WTC11 (cell line): Measurements from ENCODE around the gene CTNNA3. TPM values are rescaled to one million over a fixed set of nuclear protein-coding genes. Genes with fewer than 3 reads are reported as not detected.

Experiments
- ATAC-seq: fragments of 200-7000 bp; cut with Tn5 transposase; 2 replicates; pipeline ENCODE4 v1.10.0; 2021; ENCODE audit warnings: mild to moderate bottlenecking, moderate library complexity
- CTCF ChIA-PET: fragments of 300-600 bp; sonication (Branson Sonifier 250); formaldehyde crosslinking; loops from one replicate; lab custom pipeline; 2021; ENCODE audit warnings: antibody characterized with exemption; lab: Charles Lee
- POLR2A ChIA-PET: fragments of 350-600 bp; sonication (Branson Sonifier 250); formaldehyde crosslinking; loops from one replicate; lab custom pipeline; 2021; ENCODE audit warnings: antibody characterized with exemption; lab: Charles Lee
- DNase-seq: peaks from one replicate; pipeline ENCODE4 v3.0.0; 2021; ENCODE audit warnings: low spot score
- H3K27ac Mint-ChIP-seq: 2 replicates; pipeline ENCODE4 v1.8.0; 2021; ENCODE audit warnings: mixed read lengths
- H3K27me3 Mint-ChIP-seq: 2 replicates; pipeline ENCODE4 v1.8.0; 2021; ENCODE audit warnings: low read depth, mild to moderate bottlenecking, moderate library complexity, mixed read lengths
- H3K36me3 Mint-ChIP-seq: 2 replicates; pipeline ENCODE4 v1.8.0; 2021; ENCODE audit warnings: mixed read lengths
- H3K4me1 Mint-ChIP-seq: 2 replicates; pipeline ENCODE4 v1.8.0; 2022; ENCODE audit warnings: mixed read lengths
- H3K4me3 Mint-ChIP-seq: 2 replicates; pipeline ENCODE4 v1.8.0; 2021; ENCODE audit warnings: mild to moderate bottlenecking, moderate library complexity, mixed read lengths
- H3K9me3 Mint-ChIP-seq: 2 replicates; pipeline ENCODE4 v1.8.0; 2021; ENCODE audit warnings: mixed read lengths
- CBFB ChIP-seq: sonication (generic); formaldehyde crosslinking; IDR thresholded peaks from 2 replicates; pipeline ENCODE4 v1.8.1; 2022; ENCODE audit warnings: mild to moderate bottlenecking, low read depth, missing genetic modification reagents
- CREB1 ChIP-seq: sonication (generic); formaldehyde crosslinking; IDR thresholded peaks from 2 replicates; pipeline ENCODE4 v1.8.0; 2023; ENCODE audit warnings: mild to moderate bottlenecking, missing genetic modification reagents
- CREM ChIP-seq: sonication (generic); formaldehyde crosslinking; IDR thresholded peaks from 2 replicates; pipeline ENCODE4 v1.8.1; 2022; ENCODE audit warnings: mild to moderate bottlenecking, missing genetic modification reagents, moderate library complexity
- ELF4 ChIP-seq: sonication (generic); formaldehyde crosslinking; IDR thresholded peaks from 2 replicates; pipeline ENCODE4 v1.8.1; 2022; ENCODE audit warnings: low read depth, mild to moderate bottlenecking, moderate library complexity, missing genetic modification reagents
- ESRRA ChIP-seq: sonication (generic); formaldehyde crosslinking; IDR thresholded peaks from 2 replicates; pipeline ENCODE4 v1.8.1; 2022; ENCODE audit warnings: mild to moderate bottlenecking, missing genetic modification reagents, borderline replicate concordance
- FOXK1 ChIP-seq: sonication (generic); formaldehyde crosslinking; IDR thresholded peaks from 2 replicates; pipeline ENCODE4 v1.8.0; 2022; ENCODE audit warnings: mild to moderate bottlenecking, moderate library complexity, missing genetic modification reagents
- GRHL2 ChIP-seq: fragments of 250-450 bp; sonication (Bioruptor Pico); IDR thresholded peaks from 2 replicates; pipeline ENCODE4 v1.8.0; 2022; ENCODE audit warnings: mild to moderate bottlenecking, moderate library complexity; ENCODE audit not compliant: insufficient replicate concordance, severe bottlenecking
- HMGA2 ChIP-seq: fragments of 250-450 bp; sonication (Bioruptor Pico); IDR thresholded peaks from 2 replicates; pipeline ENCODE4 v1.4.0; 2021; ENCODE audit warnings: mild to moderate bottlenecking, moderate library complexity
- MXD4 ChIP-seq: fragments of 250-450 bp; sonication (Bioruptor Pico); IDR thresholded peaks from 2 replicates; pipeline ENCODE4 v1.8.0; 2021; ENCODE audit warnings: mild to moderate bottlenecking, moderate library complexity, borderline replicate concordance
- MYBL2 ChIP-seq: sonication (generic); formaldehyde crosslinking; IDR thresholded peaks from 2 replicates; pipeline ENCODE4 v1.8.1; 2023; ENCODE audit warnings: mild to moderate bottlenecking, moderate library complexity, missing genetic modification reagents
- PRRX2 ChIP-seq: fragments of 250-450 bp; sonication (Bioruptor Pico); IDR thresholded peaks from 2 replicates; pipeline ENCODE4 v1.8.0; 2021; ENCODE audit warnings: mild to moderate bottlenecking
- SP1 ChIP-seq: sonication (generic); formaldehyde crosslinking; conservative IDR thresholded peaks from 2 replicates; pipeline ENCODE4 v1.8.1; 2022; ENCODE audit warnings: missing genetic modification reagents
- TEAD1 ChIP-seq: sonication (generic); formaldehyde crosslinking; IDR thresholded peaks from 2 replicates; pipeline ENCODE4 v1.8.0; 2022; ENCODE audit warnings: mild to moderate bottlenecking, missing genetic modification reagents
- ZBTB21 ChIP-seq: sonication (generic); formaldehyde crosslinking; IDR thresholded peaks from 2 replicates; pipeline ENCODE4 v1.8.1; 2023; ENCODE audit warnings: mild to moderate bottlenecking, missing genetic modification reagents, borderline replicate concordance
- ZNF232 ChIP-seq: sonication (generic); formaldehyde crosslinking; IDR thresholded peaks from 2 replicates; pipeline ENCODE4 v1.8.0; 2022; ENCODE audit warnings: mild to moderate bottlenecking, missing genetic modification reagents
- ZNF263 ChIP-seq: sonication (generic); formaldehyde crosslinking; IDR thresholded peaks from 2 replicates; pipeline ENCODE4 v1.8.1; 2022; ENCODE audit warnings: low read depth, mild to moderate bottlenecking, moderate library complexity, missing genetic modification reagents
- ZNF317 ChIP-seq: sonication (generic); formaldehyde crosslinking; IDR thresholded peaks from 2 replicates; pipeline ENCODE4 v1.8.1; 2023; ENCODE audit warnings: low read depth, mild to moderate bottlenecking, moderate library complexity, missing genetic modification reagents, borderline replicate concordance
- ZNF423 ChIP-seq: fragments of 250-450 bp; sonication (Bioruptor Pico); IDR thresholded peaks from 2 replicates; pipeline ENCODE4 v2.1.2; 2022; ENCODE audit warnings: mild to moderate bottlenecking, moderate library complexity
- total RNA-seq: library from RNA; stranded (reverse); gene quantifications from 3 replicates; pipeline ENCODE4 v1.2.3, GENCODE V29; 2021
- TF ChIP-seq, protein P1 (sequence below): sonication (generic); formaldehyde crosslinking; IDR thresholded peaks from 2 replicates; pipeline ENCODE4 v1.8.0; 2022; ENCODE audit warnings: mild to moderate bottlenecking, missing genetic modification reagents
- TF ChIP-seq, protein P2 (sequence below): sonication (generic); formaldehyde crosslinking; IDR thresholded peaks from 2 replicates; pipeline ENCODE4 v1.8.0; 2022; ENCODE audit warnings: mild to moderate bottlenecking, missing genetic modification reagents
- TF ChIP-seq, protein P3 (sequence below): sonication (generic); formaldehyde crosslinking; IDR thresholded peaks from 2 replicates; pipeline ENCODE4 v1.8.1; 2022; ENCODE audit warnings: mild to moderate bottlenecking, missing genetic modification reagents, moderate library complexity, borderline replicate concordance
- TF ChIP-seq, protein P4 (sequence below): fragments of 200-600 bp; IDR thresholded peaks from 2 replicates; pipeline ENCODE4 v1.8.0; 2022; ENCODE audit warnings: antibody characterized with exemption
- TF ChIP-seq, protein P5 (sequence below): fragments of 250-450 bp; sonication (Bioruptor Pico); IDR thresholded peaks from 2 replicates; pipeline ENCODE4 v1.9.0; 2021; ENCODE audit warnings: mild to moderate bottlenecking
- TF ChIP-seq, protein P6 (sequence below): fragments of 250-450 bp; sonication (Bioruptor Pico); IDR thresholded peaks from 2 replicates; pipeline ENCODE4 v1.9.0; 2021; ENCODE audit warnings: mild to moderate bottlenecking
- TF ChIP-seq, protein P7 (sequence below): sonication (generic); formaldehyde crosslinking; IDR thresholded peaks from 2 replicates; pipeline ENCODE4 v1.8.1; 2023; ENCODE audit warnings: mild to moderate bottlenecking, moderate library complexity, missing genetic modification reagents
- TF ChIP-seq, protein P8 (sequence below): sonication (generic); formaldehyde crosslinking; IDR thresholded peaks from 2 replicates; pipeline ENCODE4 v1.8.0; 2023; ENCODE audit warnings: missing genetic modification reagents

Gene CTNNA3
- total RNA-seq, 1 experiment from 2014 or later, result 6.1 TPM

DNA sequence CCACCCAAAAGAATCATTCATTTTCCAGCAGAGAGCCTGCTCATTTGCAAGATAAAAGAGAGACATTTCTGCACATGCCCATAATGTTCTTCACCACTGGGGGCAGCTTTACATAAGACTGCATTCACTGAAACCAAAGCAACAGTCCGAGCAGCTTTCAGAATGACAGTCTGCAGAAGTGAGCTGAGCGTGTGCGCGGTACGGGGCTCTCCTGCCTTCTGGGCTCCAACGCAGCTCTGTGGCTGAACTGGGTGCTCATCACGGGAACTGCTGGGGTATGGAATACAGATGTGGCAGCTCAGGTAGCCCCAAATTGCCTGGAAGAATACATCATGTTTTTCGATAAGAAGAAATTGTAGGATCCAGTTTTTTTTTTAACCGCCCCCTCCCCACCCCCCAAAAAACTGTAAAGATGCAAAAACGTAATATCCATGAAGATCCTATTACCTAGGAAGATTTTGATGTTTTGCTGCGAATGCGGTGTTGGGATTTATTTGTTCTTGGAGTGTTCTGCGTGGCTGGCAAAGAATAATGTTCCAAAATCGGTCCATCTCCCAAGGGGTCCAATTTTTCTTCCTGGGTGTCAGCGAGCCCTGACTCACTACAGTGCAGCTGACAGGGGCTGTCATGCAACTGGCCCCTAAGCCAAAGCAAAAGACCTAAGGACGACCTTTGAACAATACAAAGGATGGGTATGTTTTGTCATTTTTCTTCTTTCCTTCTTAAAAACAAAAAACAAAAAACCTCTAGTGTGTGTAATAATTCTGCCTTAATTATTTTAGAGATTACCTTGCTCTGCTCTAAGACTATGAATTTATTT is 769.9 kb downstream of the CTNNA3 start, which contains the start of gene LRRTM3:
Gene LRRTM3, plus strand, starts transcription at position 141 of the 820 bp plus-strand sequence.
- DNase-seq (peak; percentile 61), ATAC-seq (peak; percentile 95)
- H3K27ac Mint-ChIP-seq, result peak within 1 kb of the TSS; percentile 67; the same call in 1 of the 2 replicates
- ChIA-PET POLR2A (no interaction called here), CTCF (interaction anchor here (0.9 to 3.3 kb wide), 7 partner anchors 9 to 595 kb away, joined by 3 to 36 read pairs (median 6); no protein-coding TSS in a partner anchor)
- H3K4me3 Mint-ChIP-seq, result peak within 1 kb of the TSS; percentile 82
- H3K27me3 Mint-ChIP-seq, result peaks cover 30% of the 10 kb centered on the region
- peaks cover 4% of the 10 kb centered on the region for H3K9me3 Mint-ChIP-seq
- H3K36me3 Mint-ChIP-seq, result no peaks in the 10 kb centered on the region; the same call in 1 of the 2 replicates
- peaks cover 68% of the 10 kb centered on the region for H3K4me1 Mint-ChIP-seq
- TF ChIP-seq FOXK1 (CRISPR knock-in tag) (no peak; the same call in 1 of the 2 replicates), CREB1 (CRISPR knock-in tag) (0 out of 2 replicates have a peak, but pooled peaks have one; percentile 17), GRHL2 (no peak), SP1 (CRISPR knock-in tag) (peak; percentile 46; the same call in 1 of the 2 replicates), TEAD1 (CRISPR knock-in tag) (peak; percentile 90; the same call in 1 of the 2 replicates), ZNF232 (CRISPR knock-in tag) (no peak), ZNF263 (CRISPR knock-in tag) (no peak), MXD4 (no peak), ELF4 (no peak), CREM (CRISPR knock-in tag) (no peak), ESRRA (CRISPR knock-in tag) (no peak), ZBTB21 (CRISPR knock-in tag) (peak; percentile 42; the same call in 1 of the 2 replicates), HMGA2 (CRISPR knock-in tag) (no peak), MYBL2 (CRISPR knock-in tag) (peak; percentile 48; the same call in 1 of the 2 replicates), ZNF317 (0 out of 2 replicates have a peak, but pooled peaks have one; percentile 41), CBFB (no peak), ZNF423 (CRISPR knock-in tag) (peak; percentile 47; the same call in 1 of the 2 replicates), PRRX2 (CRISPR knock-in tag) (no peak)
- TF ChIP-seq, protein P1, sequence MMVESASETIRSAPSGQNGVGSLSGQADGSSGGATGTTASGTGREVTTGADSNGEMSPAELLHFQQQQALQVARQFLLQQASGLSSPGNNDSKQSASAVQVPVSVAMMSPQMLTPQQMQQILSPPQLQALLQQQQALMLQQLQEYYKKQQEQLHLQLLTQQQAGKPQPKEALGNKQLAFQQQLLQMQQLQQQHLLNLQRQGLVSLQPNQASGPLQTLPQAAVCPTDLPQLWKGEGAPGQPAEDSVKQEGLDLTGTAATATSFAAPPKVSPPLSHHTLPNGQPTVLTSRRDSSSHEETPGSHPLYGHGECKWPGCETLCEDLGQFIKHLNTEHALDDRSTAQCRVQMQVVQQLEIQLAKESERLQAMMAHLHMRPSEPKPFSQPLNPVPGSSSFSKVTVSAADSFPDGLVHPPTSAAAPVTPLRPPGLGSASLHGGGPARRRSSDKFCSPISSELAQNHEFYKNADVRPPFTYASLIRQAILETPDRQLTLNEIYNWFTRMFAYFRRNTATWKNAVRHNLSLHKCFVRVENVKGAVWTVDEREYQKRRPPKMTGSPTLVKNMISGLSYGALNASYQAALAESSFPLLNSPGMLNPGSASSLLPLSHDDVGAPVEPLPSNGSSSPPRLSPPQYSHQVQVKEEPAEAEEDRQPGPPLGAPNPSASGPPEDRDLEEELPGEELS (CRISPR knock-in tag), result peak; percentile 37; the same call in 1 of the 2 replicates
- TF ChIP-seq, protein P2, sequence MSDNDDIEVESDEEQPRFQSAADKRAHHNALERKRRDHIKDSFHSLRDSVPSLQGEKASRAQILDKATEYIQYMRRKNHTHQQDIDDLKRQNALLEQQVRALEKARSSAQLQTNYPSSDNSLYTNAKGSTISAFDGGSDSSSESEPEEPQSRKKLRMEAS (CRISPR knock-in tag), result 0 out of 2 replicates have a peak, but pooled peaks have one; percentile 29
- TF ChIP-seq, protein P3, sequence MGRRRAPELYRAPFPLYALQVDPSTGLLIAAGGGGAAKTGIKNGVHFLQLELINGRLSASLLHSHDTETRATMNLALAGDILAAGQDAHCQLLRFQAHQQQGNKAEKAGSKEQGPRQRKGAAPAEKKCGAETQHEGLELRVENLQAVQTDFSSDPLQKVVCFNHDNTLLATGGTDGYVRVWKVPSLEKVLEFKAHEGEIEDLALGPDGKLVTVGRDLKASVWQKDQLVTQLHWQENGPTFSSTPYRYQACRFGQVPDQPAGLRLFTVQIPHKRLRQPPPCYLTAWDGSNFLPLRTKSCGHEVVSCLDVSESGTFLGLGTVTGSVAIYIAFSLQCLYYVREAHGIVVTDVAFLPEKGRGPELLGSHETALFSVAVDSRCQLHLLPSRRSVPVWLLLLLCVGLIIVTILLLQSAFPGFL (CRISPR knock-in tag), result no peak
- TF ChIP-seq, protein P4, sequence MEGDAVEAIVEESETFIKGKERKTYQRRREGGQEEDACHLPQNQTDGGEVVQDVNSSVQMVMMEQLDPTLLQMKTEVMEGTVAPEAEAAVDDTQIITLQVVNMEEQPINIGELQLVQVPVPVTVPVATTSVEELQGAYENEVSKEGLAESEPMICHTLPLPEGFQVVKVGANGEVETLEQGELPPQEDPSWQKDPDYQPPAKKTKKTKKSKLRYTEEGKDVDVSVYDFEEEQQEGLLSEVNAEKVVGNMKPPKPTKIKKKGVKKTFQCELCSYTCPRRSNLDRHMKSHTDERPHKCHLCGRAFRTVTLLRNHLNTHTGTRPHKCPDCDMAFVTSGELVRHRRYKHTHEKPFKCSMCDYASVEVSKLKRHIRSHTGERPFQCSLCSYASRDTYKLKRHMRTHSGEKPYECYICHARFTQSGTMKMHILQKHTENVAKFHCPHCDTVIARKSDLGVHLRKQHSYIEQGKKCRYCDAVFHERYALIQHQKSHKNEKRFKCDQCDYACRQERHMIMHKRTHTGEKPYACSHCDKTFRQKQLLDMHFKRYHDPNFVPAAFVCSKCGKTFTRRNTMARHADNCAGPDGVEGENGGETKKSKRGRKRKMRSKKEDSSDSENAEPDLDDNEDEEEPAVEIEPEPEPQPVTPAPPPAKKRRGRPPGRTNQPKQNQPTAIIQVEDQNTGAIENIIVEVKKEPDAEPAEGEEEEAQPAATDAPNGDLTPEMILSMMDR, result peak; percentile 46; the same call in 1 of the 2 replicates
- TF ChIP-seq, protein P5, sequence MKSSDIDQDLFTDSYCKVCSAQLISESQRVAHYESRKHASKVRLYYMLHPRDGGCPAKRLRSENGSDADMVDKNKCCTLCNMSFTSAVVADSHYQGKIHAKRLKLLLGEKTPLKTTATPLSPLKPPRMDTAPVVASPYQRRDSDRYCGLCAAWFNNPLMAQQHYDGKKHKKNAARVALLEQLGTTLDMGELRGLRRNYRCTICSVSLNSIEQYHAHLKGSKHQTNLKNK, result no peak
- TF ChIP-seq, protein P6, sequence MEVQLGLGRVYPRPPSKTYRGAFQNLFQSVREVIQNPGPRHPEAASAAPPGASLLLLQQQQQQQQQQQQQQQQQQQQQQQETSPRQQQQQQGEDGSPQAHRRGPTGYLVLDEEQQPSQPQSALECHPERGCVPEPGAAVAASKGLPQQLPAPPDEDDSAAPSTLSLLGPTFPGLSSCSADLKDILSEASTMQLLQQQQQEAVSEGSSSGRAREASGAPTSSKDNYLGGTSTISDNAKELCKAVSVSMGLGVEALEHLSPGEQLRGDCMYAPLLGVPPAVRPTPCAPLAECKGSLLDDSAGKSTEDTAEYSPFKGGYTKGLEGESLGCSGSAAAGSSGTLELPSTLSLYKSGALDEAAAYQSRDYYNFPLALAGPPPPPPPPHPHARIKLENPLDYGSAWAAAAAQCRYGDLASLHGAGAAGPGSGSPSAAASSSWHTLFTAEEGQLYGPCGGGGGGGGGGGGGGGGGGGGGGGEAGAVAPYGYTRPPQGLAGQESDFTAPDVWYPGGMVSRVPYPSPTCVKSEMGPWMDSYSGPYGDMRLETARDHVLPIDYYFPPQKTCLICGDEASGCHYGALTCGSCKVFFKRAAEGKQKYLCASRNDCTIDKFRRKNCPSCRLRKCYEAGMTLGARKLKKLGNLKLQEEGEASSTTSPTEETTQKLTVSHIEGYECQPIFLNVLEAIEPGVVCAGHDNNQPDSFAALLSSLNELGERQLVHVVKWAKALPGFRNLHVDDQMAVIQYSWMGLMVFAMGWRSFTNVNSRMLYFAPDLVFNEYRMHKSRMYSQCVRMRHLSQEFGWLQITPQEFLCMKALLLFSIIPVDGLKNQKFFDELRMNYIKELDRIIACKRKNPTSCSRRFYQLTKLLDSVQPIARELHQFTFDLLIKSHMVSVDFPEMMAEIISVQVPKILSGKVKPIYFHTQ (CRISPR knock-in tag), result no peak
- TF ChIP-seq, protein P7, sequence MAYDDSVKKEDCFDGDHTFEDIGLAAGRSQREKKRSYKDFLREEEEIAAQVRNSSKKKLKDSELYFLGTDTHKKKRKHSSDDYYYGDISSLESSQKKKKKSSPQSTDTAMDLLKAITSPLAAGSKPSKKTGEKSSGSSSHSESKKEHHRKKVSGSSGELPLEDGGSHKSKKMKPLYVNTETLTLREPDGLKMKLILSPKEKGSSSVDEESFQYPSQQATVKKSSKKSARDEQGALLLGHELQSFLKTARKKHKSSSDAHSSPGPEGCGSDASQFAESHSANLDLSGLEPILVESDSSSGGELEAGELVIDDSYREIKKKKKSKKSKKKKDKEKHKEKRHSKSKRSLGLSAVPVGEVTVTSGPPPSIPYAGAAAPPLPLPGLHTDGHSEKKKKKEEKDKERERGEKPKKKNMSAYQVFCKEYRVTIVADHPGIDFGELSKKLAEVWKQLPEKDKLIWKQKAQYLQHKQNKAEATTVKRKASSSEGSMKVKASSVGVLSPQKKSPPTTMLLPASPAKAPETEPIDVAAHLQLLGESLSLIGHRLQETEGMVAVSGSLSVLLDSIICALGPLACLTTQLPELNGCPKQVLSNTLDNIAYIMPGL, result no peak
- TF ChIP-seq, protein P8, sequence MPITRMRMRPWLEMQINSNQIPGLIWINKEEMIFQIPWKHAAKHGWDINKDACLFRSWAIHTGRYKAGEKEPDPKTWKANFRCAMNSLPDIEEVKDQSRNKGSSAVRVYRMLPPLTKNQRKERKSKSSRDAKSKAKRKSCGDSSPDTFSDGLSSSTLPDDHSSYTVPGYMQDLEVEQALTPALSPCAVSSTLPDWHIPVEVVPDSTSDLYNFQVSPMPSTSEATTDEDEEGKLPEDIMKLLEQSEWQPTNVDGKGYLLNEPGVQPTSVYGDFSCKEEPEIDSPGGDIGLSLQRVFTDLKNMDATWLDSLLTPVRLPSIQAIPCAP (CRISPR knock-in tag), result no peak
